HEK293 (cell line): ENCODE measurements around the gene CLEC1A.

Experiments used
- CTCF ChIA-PET: fragments of 350-600 bp; formaldehyde crosslinking; extraction: SDS; loops from one replicate; lab custom pipeline; 2021; ENCODE audit warnings: antibody characterized with exemption; lab: Yijun Ruan, JAX
- POLR2A ChIA-PET: fragments of 300-600 bp; formaldehyde crosslinking; extraction: SDS; loops from one replicate; lab custom pipeline; 2020; ENCODE audit warnings: antibody characterized with exemption, inconsistent platforms; lab: Yijun Ruan, JAX
- H3K27ac ChIP-seq: fragments of 200-500 bp; sonication (Bioruptor generic); 2 replicates; pipeline ENCODE4 v1.5.1; 2014; ENCODE audit warnings: low read depth, low read length, control low read depth, inconsistent platforms; ENCODE audit errors: extremely low read depth
- H3K36me3 ChIP-seq, 2 experiments: fragments of 200-500 bp in 1 of 2; sonication (Bioruptor generic) in 1 of 2; 1 replicate in 1 of 2; 2 replicates in 1 of 2; pipeline ENCODE4 v1.5.1; 2014 to 2017; ENCODE audit warnings: inconsistent platforms in 2 of 2, low read length in 2 of 2; ENCODE audit not compliant: control insufficient read depth in 2 of 2, insufficient read depth in 1 of 2
- H3K4me1 ChIP-seq: fragments of 200-500 bp; sonication (Bioruptor generic); 2 replicates; pipeline ENCODE4 v1.5.1; 2014; ENCODE audit warnings: mild to moderate bottlenecking, low read length, inconsistent platforms; ENCODE audit not compliant: control insufficient read depth, insufficient read depth
- H3K4me3 ChIP-seq: 2 replicates; pipeline ENCODE4 v1.5.1; 2011; ENCODE audit warnings: low read depth, mild to moderate bottlenecking, control low read depth, low read length, moderate library complexity
- H3K9me3 ChIP-seq: fragments of 200-500 bp; sonication (Bioruptor generic); 2 replicates; pipeline ENCODE4 v1.5.1; 2014; ENCODE audit warnings: low read depth, low read length, inconsistent platforms; ENCODE audit not compliant: control insufficient read depth, insufficient read depth
- BCL11B ChIP-seq: fragments of 450-650 bp; formaldehyde crosslinking; IDR thresholded peaks from 2 replicates; pipeline ENCODE4 v1.5.1; 2016; ENCODE audit warnings: low read depth, missing biosample characterization, missing genetic modification characterization
- KLF10 ChIP-seq: fragments of 450-650 bp; IDR thresholded peaks from 2 replicates; pipeline ENCODE4 v1.5.1; 2018; ENCODE audit warnings: missing biosample characterization, mild to moderate bottlenecking, missing genetic modification characterization
- MEIS1 ChIP-seq: sonication (generic); formaldehyde crosslinking; IDR thresholded peaks from 2 replicates; pipeline ENCODE4 v1.8.1; 2022; ENCODE audit warnings: missing genetic modification reagents, mild to moderate bottlenecking, borderline replicate concordance
- MYNN ChIP-seq: fragments of 450-650 bp; formaldehyde crosslinking; IDR thresholded peaks from 2 replicates; pipeline ENCODE4 v1.5.1; 2016; ENCODE audit warnings: missing biosample characterization, missing genetic modification characterization, borderline replicate concordance
- SALL2 ChIP-seq: fragments of 450-650 bp; formaldehyde crosslinking; IDR thresholded peaks from 2 replicates; pipeline ENCODE4 v1.5.0; 2017; ENCODE audit warnings: missing biosample characterization, mild to moderate bottlenecking, missing genetic modification characterization, borderline replicate concordance
- ZFP37 ChIP-seq: fragments of 450-650 bp; formaldehyde crosslinking; IDR thresholded peaks from 2 replicates; pipeline ENCODE4 v1.5.1; 2016; ENCODE audit warnings: missing biosample characterization, missing genetic modification characterization
- ZIC2 ChIP-seq: fragments of 450-650 bp; formaldehyde crosslinking; IDR thresholded peaks from 2 replicates; pipeline ENCODE4 v1.5.1; 2016; ENCODE audit warnings: missing biosample characterization, missing genetic modification characterization
- ZNF2 ChIP-seq: fragments of 450-650 bp; formaldehyde crosslinking; IDR thresholded peaks from 2 replicates; pipeline ENCODE4 v1.5.1; 2016; ENCODE audit warnings: missing biosample characterization, missing genetic modification characterization
- ZNF302 ChIP-seq: fragments of 450-650 bp; formaldehyde crosslinking; IDR thresholded peaks from 2 replicates; pipeline ENCODE4 v1.5.1; 2016; ENCODE audit warnings: missing biosample characterization, missing genetic modification characterization, low read depth
- ZNF404 ChIP-seq: fragments of 450-650 bp; formaldehyde crosslinking; IDR thresholded peaks from 2 replicates; pipeline ENCODE4 v1.5.1; 2017; ENCODE audit warnings: missing biosample characterization, missing genetic modification characterization
- ZNF549 ChIP-seq: fragments of 450-650 bp; IDR thresholded peaks from 2 replicates; pipeline ENCODE4 v1.5.1; 2018; ENCODE audit warnings: missing biosample characterization, missing genetic modification characterization, mild to moderate bottlenecking, inconsistent platforms, moderate library complexity
- ZNF600 ChIP-seq: fragments of 450-650 bp; formaldehyde crosslinking; IDR thresholded peaks from 2 replicates; pipeline ENCODE4 v1.5.1; 2016; ENCODE audit warnings: missing biosample characterization, missing genetic modification characterization
- ZNF677 ChIP-seq: fragments of 450-650 bp; IDR thresholded peaks from 2 replicates; pipeline ENCODE4 v1.5.0; 2018; ENCODE audit warnings: missing biosample characterization, mild to moderate bottlenecking, missing genetic modification characterization, moderate library complexity
- TF ChIP-seq, protein P1 (sequence below): fragments of 450-650 bp; formaldehyde crosslinking; IDR thresholded peaks from 2 replicates; pipeline ENCODE4 v1.5.1; 2016; ENCODE audit warnings: missing biosample characterization, missing genetic modification characterization
- TF ChIP-seq, protein P2 (sequence below): fragments of 450-650 bp; formaldehyde crosslinking; IDR thresholded peaks from 2 replicates; pipeline ENCODE4 v1.5.1; 2017; ENCODE audit warnings: missing biosample characterization, missing genetic modification characterization
- TF ChIP-seq, protein P3 (sequence below): fragments of 450-650 bp; formaldehyde crosslinking; IDR thresholded peaks from 2 replicates; pipeline ENCODE4 v1.5.1; 2016; ENCODE audit warnings: missing biosample characterization, missing genetic modification characterization
- TF ChIP-seq, protein P4 (sequence below): fragments of 450-650 bp; formaldehyde crosslinking; IDR thresholded peaks from 2 replicates; pipeline ENCODE4 v1.5.0; 2017; ENCODE audit warnings: missing biosample characterization, missing genetic modification characterization, borderline replicate concordance
- TF ChIP-seq, protein P5 (sequence below): fragments of 450-650 bp; formaldehyde crosslinking; IDR thresholded peaks from 2 replicates; pipeline ENCODE4 v1.5.1; 2016; ENCODE audit warnings: missing biosample characterization, missing genetic modification characterization, borderline replicate concordance
- TF ChIP-seq, protein P6 (sequence below): fragments of 450-650 bp; formaldehyde crosslinking; conservative IDR thresholded peaks from 2 replicates; pipeline ENCODE4 v1.5.1; 2016; ENCODE audit warnings: low read depth, missing biosample characterization, missing genetic modification characterization

Gene CLEC1A

DNA sequence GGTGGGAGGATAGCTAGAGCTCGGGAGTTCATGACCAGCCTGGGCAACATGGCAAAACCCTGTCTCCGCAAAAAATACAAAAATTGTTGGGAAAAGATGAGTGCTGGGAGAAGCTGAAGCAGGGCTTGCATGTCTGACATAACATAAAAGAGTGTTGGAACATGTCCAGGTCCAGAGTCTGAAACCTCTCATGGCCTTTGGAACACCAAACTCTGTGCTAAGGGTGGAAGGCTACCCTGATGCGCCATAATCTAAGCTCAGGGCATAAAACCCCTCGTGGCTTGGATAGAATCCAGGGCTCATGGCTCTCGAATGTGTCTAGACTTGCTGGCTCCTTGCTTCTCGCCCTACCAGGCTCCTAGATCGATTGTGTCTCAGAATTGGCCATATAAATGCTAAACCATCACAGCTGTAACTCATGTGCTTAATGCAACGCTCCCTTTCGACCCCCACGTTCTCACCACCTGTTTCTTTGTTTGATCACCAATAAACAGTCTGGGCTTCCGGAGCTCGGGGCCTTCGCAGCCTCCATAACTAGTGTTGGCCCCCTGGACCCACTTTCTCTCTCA is 37.9 kb upstream of the CLEC1A start (continued):
- TF ChIP-seq SALL2 (tag by site-specific recombination) (no peak), ZNF600 (tag by site-specific recombination) (no peak), ZNF302 (tag by site-specific recombination) (no peak), ZNF677 (tag by site-specific recombination) (no peak), ZIC2 (no peak), MYNN (tag by site-specific recombination) (no peak)
- TF ChIP-seq, all 188 proteins: peak for 0

DNA sequence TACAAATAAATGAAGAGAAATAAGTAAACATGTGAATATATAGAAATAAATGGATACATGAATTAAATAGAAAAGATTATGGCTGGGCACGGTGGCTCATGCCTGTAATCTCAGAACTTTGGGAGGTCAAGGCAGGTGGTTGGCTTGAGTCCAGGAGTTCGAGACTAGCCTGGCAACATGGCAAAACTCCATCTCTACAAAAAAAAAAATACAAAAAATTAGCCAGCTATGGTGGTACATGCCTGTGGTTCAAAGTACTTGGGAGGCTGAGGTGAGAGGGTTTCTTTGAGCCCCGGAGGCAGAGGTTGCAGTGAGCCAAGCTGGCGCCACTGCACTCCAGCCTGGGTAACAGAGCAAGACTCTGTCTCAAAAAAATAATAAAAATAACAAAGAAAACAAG is 36.3 kb upstream of the CLEC1A start:
- ChIA-PET CTCF (interaction anchor here (0.7 to 1.3 kb wide), 2 partner anchors 17 to 126 kb away, joined by 3 to 4 read pairs; no protein-coding TSS in a partner anchor), POLR2A (no interaction called here)
- Histone ChIP-seq H3K36me3 (no peaks in the 10 kb centered on the region), H3K9me3 (no peaks in the 10 kb centered on the region), H3K27ac (no peak overlapping the region), H3K4me1 (no peaks in the 10 kb centered on the region), H3K4me3 (no peak overlapping the region)
- TF ChIP-seq BCL11B (tag by site-specific recombination) (no peak), KLF10 (tag by site-specific recombination) (no peak), ZFP37 (tag by site-specific recombination) (no peak), ZNF549 (tag by site-specific recombination) (no peak), ZNF404 (tag by site-specific recombination) (no peak), ZNF2 (tag by site-specific recombination) (no peak), MEIS1 (CRISPR knock-in tag) (no peak)
- TF ChIP-seq, protein P1, sequence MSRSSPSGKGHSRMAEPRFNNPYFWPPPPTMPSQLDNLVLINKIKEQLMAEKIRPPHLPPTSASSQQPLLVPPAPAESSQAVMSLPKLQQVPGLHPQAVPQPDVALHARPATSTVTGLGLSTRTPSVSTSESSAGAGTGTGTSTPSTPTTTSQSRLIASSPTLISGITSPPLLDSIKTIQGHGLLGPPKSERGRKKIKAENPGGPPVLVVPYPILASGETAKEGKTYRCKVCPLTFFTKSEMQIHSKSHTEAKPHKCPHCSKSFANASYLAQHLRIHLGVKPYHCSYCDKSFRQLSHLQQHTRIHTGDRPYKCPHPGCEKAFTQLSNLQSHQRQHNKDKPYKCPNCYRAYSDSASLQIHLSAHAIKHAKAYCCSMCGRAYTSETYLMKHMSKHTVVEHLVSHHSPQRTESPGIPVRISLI, result no peak
- TF ChIP-seq, protein P2, sequence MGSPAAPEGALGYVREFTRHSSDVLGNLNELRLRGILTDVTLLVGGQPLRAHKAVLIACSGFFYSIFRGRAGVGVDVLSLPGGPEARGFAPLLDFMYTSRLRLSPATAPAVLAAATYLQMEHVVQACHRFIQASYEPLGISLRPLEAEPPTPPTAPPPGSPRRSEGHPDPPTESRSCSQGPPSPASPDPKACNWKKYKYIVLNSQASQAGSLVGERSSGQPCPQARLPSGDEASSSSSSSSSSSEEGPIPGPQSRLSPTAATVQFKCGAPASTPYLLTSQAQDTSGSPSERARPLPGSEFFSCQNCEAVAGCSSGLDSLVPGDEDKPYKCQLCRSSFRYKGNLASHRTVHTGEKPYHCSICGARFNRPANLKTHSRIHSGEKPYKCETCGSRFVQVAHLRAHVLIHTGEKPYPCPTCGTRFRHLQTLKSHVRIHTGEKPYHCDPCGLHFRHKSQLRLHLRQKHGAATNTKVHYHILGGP (tag by site-specific recombination), result no peak
- TF ChIP-seq, protein P3, sequence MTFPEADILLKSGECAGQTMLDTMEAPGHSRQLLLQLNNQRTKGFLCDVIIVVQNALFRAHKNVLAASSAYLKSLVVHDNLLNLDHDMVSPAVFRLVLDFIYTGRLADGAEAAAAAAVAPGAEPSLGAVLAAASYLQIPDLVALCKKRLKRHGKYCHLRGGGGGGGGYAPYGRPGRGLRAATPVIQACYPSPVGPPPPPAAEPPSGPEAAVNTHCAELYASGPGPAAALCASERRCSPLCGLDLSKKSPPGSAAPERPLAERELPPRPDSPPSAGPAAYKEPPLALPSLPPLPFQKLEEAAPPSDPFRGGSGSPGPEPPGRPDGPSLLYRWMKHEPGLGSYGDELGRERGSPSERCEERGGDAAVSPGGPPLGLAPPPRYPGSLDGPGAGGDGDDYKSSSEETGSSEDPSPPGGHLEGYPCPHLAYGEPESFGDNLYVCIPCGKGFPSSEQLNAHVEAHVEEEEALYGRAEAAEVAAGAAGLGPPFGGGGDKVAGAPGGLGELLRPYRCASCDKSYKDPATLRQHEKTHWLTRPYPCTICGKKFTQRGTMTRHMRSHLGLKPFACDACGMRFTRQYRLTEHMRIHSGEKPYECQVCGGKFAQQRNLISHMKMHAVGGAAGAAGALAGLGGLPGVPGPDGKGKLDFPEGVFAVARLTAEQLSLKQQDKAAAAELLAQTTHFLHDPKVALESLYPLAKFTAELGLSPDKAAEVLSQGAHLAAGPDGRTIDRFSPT, result no peak
- TF ChIP-seq, protein P4, sequence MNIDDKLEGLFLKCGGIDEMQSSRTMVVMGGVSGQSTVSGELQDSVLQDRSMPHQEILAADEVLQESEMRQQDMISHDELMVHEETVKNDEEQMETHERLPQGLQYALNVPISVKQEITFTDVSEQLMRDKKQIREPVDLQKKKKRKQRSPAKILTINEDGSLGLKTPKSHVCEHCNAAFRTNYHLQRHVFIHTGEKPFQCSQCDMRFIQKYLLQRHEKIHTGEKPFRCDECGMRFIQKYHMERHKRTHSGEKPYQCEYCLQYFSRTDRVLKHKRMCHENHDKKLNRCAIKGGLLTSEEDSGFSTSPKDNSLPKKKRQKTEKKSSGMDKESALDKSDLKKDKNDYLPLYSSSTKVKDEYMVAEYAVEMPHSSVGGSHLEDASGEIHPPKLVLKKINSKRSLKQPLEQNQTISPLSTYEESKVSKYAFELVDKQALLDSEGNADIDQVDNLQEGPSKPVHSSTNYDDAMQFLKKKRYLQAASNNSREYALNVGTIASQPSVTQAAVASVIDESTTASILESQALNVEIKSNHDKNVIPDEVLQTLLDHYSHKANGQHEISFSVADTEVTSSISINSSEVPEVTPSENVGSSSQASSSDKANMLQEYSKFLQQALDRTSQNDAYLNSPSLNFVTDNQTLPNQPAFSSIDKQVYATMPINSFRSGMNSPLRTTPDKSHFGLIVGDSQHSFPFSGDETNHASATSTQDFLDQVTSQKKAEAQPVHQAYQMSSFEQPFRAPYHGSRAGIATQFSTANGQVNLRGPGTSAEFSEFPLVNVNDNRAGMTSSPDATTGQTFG, result no peak
- TF ChIP-seq, protein P5, sequence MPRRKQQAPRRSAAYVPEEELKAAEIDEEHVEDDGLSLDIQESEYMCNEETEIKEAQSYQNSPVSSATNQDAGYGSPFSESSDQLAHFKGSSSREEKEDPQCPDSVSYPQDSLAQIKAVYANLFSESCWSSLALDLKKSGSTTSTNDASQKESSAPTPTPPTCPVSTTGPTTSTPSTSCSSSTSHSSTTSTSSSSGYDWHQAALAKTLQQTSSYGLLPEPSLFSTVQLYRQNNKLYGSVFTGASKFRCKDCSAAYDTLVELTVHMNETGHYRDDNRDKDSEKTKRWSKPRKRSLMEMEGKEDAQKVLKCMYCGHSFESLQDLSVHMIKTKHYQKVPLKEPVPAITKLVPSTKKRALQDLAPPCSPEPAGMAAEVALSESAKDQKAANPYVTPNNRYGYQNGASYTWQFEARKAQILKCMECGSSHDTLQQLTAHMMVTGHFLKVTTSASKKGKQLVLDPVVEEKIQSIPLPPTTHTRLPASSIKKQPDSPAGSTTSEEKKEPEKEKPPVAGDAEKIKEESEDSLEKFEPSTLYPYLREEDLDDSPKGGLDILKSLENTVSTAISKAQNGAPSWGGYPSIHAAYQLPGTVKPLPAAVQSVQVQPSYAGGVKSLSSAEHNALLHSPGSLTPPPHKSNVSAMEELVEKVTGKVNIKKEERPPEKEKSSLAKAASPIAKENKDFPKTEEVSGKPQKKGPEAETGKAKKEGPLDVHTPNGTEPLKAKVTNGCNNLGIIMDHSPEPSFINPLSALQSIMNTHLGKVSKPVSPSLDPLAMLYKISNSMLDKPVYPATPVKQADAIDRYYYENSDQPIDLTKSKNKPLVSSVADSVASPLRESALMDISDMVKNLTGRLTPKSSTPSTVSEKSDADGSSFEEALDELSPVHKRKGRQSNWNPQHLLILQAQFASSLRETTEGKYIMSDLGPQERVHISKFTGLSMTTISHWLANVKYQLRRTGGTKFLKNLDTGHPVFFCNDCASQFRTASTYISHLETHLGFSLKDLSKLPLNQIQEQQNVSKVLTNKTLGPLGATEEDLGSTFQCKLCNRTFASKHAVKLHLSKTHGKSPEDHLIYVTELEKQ (tag by site-specific recombination), result no peak
- TF ChIP-seq, protein P6, sequence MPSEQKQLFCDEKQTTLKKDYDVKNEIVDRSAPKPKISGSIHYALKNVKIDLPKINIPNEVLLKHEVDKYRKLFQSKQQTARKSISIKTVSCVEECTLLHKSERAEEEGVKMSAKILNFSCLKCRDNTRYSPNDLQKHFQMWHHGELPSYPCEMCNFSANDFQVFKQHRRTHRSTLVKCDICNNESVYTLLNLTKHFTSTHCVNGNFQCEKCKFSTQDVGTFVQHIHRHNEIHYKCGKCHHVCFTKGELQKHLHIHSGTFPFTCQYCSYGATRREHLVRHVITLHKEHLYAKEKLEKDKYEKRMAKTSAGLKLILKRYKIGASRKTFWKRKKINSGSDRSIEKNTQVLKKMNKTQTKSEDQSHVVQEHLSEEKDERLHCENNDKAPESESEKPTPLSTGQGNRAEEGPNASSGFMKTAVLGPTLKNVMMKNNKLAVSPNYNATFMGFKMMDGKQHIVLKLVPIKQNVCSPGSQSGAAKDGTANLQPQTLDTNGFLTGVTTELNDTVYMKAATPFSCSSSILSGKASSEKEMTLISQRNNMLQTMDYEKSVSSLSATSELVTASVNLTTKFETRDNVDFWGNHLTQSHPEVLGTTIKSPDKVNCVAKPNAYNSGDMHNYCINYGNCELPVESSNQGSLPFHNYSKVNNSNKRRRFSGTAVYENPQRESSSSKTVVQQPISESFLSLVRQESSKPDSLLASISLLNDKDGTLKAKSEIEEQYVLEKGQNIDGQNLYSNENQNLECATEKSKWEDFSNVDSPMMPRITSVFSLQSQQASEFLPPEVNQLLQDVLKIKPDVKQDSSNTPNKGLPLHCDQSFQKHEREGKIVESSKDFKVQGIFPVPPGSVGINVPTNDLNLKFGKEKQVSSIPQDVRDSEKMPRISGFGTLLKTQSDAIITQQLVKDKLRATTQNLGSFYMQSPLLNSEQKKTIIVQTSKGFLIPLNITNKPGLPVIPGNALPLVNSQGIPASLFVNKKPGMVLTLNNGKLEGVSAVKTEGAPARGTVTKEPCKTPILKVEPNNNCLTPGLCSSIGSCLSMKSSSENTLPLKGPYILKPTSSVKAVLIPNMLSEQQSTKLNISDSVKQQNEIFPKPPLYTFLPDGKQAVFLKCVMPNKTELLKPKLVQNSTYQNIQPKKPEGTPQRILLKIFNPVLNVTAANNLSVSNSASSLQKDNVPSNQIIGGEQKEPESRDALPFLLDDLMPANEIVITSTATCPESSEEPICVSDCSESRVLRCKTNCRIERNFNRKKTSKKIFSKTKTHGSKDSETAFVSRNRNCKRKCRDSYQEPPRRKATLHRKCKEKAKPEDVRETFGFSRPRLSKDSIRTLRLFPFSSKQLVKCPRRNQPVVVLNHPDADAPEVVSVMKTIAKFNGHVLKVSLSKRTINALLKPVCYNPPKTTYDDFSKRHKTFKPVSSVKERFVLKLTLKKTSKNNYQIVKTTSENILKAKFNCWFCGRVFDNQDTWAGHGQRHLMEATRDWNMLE, result no peak
